H1 (cell line): Measurements from ENCODE around the gene ELFN1. TPM values are rescaled to one million over a fixed set of nuclear protein-coding genes. Genes with fewer than 3 reads are reported as not detected.

Experiments
- CHD7 ChIP-seq: fragments of 300-600 bp; sonication (generic); IDR thresholded peaks from 2 replicates; pipeline ENCODE4 v1.7.1; 2012; ENCODE audit warnings: low read length, moderate library complexity, mild to moderate bottlenecking, inconsistent platforms; ENCODE audit not compliant: insufficient replicate concordance
- PHF8 ChIP-seq: fragments of 200-600 bp; sonication (generic); conservative IDR thresholded peaks from 2 replicates; pipeline ENCODE4 v1.7.1; 2012; ENCODE audit warnings: low read depth, mild to moderate bottlenecking, inconsistent platforms, low read length, moderate library complexity
- RNF2 ChIP-seq: fragments of 200-900, 300-1000 bp; sonication (generic); IDR thresholded peaks from 2 replicates; pipeline ENCODE4 v1.7.1; 2016; ENCODE audit warnings: borderline replicate concordance, low read depth, mild to moderate bottlenecking, antibody characterized with exemption, low read length; ENCODE audit not compliant: poor library complexity, severe bottlenecking; ENCODE audit errors: missing control alignments
- TCF12 ChIP-seq: IDR thresholded peaks from 2 replicates; pipeline ENCODE4 v1.6.1; 2011; ENCODE audit warnings: low read depth, mild to moderate bottlenecking, low read length
- USF2 ChIP-seq: IDR thresholded peaks from 2 replicates; pipeline ENCODE4 v1.6.1; 2011; ENCODE audit warnings: low read length, improper control_type of control experiment
- polyA plus RNA-seq, 7 experiments: library from polyadenylated mRNA; depleted of rRNA in 3 of 7; stranded (reverse) in 5 of 7; unstranded in 2 of 7; fragments of >200 nt in 5 of 7; fragments of 200-250 nt in 2 of 7; gene quantifications; 1 replicate in 5 of 7; 2 replicates in 1 of 7; 4 replicates in 1 of 7; pipeline versions ENCODE4 v1.2.1 to v1.2.3, GENCODE V29; 2011 to 2013; ENCODE audit warnings: missing spikeins in 2 of 7, mixed read lengths in 2 of 7
- total RNA-seq: library from RNA; stranded (reverse); fragmentation: NEBNext Ultra II Directional; extraction: Animal tissue kit (Norgen Biotek cat#: 25700); gene quantifications from 2 replicates; pipeline ENCODE4 v1.2.1, GENCODE V29; 2021
- TF ChIP-seq, protein P1 (sequence below), 3 experiments: IDR thresholded peaks; 1 replicate in 2 of 3; 2 replicates in 1 of 3; pipeline versions ENCODE4 v1.5.1 to v1.6.1; 2011; ENCODE audit warnings: low read length in 3 of 3, mild to moderate bottlenecking in 3 of 3, inconsistent platforms in 2 of 3, low read depth in 1 of 3, moderate library complexity in 1 of 3; ENCODE audit not compliant: insufficient read depth in 1 of 3; ENCODE audit errors: control extremely low read depth in 1 of 3

The ELFN1 gene
- total and polyA plus RNA-seq, 2 of the 8 experiments (the other 6 are each of a cell fraction or from before 2014, with no cell fraction given), result 2.0 to 4.5 TPM

GRCh38 chr7:1650363-1651030 is 19.6 kb upstream of the ELFN1 start (continued):
- TF ChIP-seq CHD7, result no peak
- TF ChIP-seq RNF2, result no peak
- no peak for TF ChIP-seq USF2
- no peak for TF ChIP-seq PHF8
- TF ChIP-seq, protein P1, sequence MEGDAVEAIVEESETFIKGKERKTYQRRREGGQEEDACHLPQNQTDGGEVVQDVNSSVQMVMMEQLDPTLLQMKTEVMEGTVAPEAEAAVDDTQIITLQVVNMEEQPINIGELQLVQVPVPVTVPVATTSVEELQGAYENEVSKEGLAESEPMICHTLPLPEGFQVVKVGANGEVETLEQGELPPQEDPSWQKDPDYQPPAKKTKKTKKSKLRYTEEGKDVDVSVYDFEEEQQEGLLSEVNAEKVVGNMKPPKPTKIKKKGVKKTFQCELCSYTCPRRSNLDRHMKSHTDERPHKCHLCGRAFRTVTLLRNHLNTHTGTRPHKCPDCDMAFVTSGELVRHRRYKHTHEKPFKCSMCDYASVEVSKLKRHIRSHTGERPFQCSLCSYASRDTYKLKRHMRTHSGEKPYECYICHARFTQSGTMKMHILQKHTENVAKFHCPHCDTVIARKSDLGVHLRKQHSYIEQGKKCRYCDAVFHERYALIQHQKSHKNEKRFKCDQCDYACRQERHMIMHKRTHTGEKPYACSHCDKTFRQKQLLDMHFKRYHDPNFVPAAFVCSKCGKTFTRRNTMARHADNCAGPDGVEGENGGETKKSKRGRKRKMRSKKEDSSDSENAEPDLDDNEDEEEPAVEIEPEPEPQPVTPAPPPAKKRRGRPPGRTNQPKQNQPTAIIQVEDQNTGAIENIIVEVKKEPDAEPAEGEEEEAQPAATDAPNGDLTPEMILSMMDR (IDR thresholded peaks at IDR 0.05; ENCODE audit: control extremely low read depth in 1 of 3, insufficient read depth in 1 of 3, low read depth in 1 of 3, low read length in 3 of 3), result peak in 1 of 3 experiments; percentile 35; a peak in 1 of 4 replicates
- no peak for TF ChIP-seq TCF12
